COLO668 (cell line): ENCODE measurements around the gene JAGN1.
"Not testable (repeated sequence)": the region's sequence is repeated elsewhere in the genome, so short reads cannot be mapped to it uniquely, and the experiment has no call there.

ENCODE experiments used
- DNase-seq: peaks from one replicate; lab custom pipeline; 2025; ENCODE audit not compliant: unreplicated experiment; lab: John Stamatoyannopoulos, UW

Gene JAGN1

GRCh38 chr3:9897408-9898372, 7.3 kb downstream of the JAGN1 start:
- DNase-seq = peak; percentile 40

GRCh38 chr3:9898467-9899241, 8.2 kb downstream of the JAGN1 start:
- DNase-seq = no peak

GRCh38 chr3:9899289-9899791, 8.9 kb downstream of the JAGN1 start:
- DNase-seq = no peak

DNA sequence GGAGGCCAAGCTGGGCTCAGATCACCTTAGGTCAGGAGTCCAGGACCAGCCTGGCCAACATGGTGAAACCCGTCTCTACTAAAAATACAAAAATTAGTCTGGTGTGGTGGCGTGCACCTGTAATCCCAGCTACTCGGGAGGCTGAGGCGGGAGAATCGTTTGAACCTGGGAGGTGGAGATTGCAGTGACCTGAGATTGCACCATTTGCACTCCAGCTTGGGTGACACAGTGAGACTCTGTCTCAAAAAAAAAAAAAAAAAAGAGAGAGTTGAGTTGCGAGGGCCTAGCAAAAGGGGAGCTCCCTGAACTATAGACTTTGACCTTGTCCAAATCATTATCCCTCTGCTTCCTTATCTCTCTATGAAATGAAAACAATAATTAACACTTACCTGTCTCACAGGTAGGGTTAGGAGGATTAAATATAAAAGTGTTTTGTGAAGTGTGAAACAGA, 10.6 kb downstream of the JAGN1 start:
- not testable (repeated sequence) for DNase-seq

DNA sequence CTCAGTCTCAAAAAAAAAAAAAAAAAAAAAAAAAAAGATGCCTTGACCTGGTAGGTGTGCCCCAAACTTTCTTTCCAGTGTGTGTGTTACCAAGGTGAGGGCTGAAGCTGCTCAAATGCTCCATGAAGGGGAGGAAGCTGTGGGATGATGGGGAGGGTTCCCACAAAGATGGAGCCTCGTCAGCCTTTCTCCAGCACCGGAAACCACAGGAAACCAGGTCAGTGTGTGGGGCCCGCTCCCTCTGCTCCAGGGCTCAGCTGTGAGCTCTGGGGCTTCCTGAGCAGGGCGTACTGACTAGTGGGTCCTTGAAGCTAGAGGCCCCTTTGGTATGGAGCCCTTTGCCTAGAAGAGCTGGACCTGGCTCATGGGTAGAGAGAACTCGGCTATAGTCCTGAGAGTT, 11.6 kb downstream of the JAGN1 start:
- no peak for DNase-seq

- peak; percentile 45 for DNase-seq
These were observed 12.2 kb downstream of the JAGN1 start, which contains the start of gene IL17RE for GRCh38 chr3:9902372-9903237. Gene IL17RE, plus strand, starts transcription at chr3:9902848. Its CDS starts 85 bp downstream, at chr3:9902933.

- no peak for DNase-seq
These were observed 12.8 kb downstream of the JAGN1 start for GRCh38 chr3:9903238-9903624.

GRCh38 chr3:9903904-9904303, 13.5 kb downstream of the JAGN1 start:
- peak; percentile 20 for DNase-seq

- no peak for DNase-seq
These were observed 16.1 kb downstream of the JAGN1 start for GRCh38 chr3:9906480-9906879.

- no peak for DNase-seq
These were observed 17.9 kb downstream of the JAGN1 start for GRCh38 chr3:9908286-9908685.

- no peak for DNase-seq
These were observed 19.0 kb downstream of the JAGN1 start for GRCh38 chr3:9909221-9910013.

DNA sequence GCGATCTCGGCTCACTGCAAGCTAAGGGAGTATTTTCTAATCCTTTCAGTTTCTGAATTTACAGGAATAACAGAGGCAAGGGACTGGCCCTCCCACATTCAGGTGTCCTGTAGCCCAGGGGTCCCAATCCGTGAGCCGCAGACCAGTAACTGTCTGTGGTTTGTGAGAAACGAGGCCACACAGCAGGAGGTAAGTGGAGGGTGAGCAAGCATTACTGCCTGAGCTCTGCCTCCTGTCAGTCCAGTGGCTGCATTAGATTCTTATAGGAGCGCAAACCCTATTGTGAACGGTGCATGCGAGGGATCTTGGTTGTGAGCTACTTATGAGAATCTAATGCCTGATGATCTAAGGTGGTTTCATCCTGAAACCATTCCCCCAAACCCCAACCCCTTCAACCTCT, 21.5 kb downstream of the JAGN1 start:
- no peak for DNase-seq

DNA sequence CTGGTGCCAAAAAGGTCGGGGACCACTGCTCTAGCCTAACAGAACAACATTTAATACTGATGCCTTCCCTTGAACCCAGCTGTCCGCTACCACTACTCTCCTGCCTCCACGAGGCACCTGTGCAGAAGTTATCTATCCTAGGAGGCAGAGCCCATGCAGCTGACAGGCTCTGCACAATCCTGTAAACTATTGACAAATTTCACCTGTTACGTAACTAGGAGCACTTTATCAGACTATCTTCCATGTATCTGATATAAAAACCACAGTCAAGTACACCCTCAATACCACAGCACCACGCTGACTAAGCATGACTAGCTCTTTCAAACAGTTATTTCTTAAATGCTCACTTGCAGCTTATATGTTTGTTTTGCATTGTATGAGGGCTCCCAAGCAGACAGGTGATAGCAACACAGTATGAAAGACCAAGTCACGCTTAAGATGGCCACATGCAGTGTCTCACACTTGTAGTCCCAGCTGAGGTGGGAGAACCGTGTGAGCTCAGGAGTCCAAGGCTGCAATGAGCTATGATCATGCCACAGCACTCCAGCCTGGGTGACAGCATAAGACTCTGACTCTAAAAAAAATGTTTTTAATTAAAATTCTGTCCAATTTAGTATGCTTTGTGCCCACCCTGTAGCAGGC, 22.0 kb downstream of the JAGN1 start:
- DNase-seq = no peak

DNA sequence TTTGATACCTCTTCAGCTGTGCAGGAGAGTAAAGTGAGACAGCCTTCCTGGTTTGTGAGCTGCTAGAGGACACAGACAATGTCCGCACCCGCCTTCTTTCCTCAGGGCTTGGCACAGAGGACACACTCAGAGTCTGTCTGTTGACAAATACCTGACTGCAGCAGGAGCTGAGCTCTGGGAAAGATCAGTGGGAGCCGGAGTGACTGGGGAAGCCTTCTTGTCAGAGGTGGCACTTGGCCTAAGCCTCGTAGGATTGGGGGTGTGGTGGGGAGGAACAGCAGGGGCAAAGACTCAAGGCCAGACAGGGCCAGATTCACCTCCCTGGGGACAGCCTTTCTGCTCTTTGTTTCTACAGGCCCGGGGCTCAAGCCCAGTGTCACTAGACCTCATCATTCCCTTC, 23.2 kb downstream of the JAGN1 start:
- no peak for DNase-seq

- DNase-seq = no peak
These were observed 23.6 kb downstream of the JAGN1 start for GRCh38 chr3:9914011-9914410.

DNA sequence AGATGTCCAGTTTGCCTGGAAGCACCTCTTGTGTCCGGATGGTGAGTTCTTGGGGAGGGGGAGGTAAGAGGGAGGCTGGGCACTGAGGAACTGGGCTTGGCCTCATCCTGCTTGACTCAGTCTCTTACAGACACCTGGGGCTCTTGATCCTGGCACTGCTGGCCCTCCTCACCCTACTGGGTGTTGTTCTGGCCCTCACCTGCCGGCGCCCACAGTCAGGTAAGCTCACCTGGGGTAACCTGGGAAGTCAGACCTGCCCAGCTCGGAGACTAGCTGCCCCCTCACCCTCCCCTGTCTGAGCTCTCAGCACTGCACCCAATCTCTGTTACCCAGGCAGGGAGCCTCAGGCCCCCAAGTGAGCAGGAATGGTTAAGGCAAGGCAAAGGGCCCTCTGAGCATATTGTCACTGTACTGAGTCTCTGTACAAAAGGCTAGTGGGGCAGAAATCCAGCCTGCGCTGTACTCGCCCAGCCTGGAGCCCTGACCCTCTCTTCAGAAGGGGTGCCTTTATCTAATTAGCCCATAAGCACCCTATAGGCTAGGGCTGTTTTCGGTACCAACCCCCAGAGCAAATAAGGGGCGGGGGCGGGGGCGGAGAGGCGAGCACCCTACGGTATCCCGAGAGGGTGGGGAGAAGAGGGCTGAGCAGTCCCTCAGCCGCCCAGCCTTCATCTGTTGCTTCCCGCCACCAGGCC, 24.3 kb downstream of the JAGN1 start:
- DNase-seq = no peak

- DNase-seq = peak; percentile 76
These were observed 25.1 kb downstream of the JAGN1 start for GRCh38 chr3:9915254-9916141.

- no peak for DNase-seq
These were observed 25.9 kb downstream of the JAGN1 start for GRCh38 chr3:9916346-9916733.
